ENCODE measurements around the gene PARD3. TPM values are rescaled to one million over a fixed set of nuclear protein-coding genes. Genes with fewer than 3 reads are reported as not detected.
"Not testable (repeated sequence)": the region's sequence is repeated elsewhere in the genome, so short reads cannot be mapped to it uniquely, and the experiment has no call there.

PARD3 gene
- total RNA-seq, 2 donors from 2014 or later: 41.7 to 48.8 TPM

DNA sequence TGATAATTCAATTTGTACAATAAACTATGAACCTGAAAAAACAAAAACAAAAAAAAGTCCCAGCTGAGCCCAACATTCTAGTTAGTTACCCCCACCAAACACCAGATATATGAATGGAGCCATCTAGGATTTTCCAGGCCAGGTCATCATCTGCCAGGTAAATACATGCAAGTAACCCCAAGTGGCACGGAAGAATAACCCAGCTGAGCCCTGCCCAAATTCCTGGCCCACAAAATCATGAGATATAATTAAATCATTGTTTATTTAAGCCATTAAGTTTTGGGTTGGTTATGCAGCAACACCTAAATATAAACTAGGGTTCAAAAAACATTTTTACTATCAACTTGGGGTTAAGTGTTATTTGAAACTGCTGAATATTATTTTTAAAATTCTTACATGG lies 19.0 kb downstream of the PARD3 start:
- Histone ChIP-seq H3K27me3 (no peaks in the 10 kb centered on the region), H3K4me1 (peaks cover under 1% of the 10 kb centered on the region), H3K27ac (no peak overlapping the region), H3K36me3 (no peaks in the 10 kb centered on the region), H3K4me3 (no peak overlapping the region), H3K9ac (ENCODE audit: low read depth in 2 of 2, low read length in 2 of 2) (no peak overlapping the region), H3K9me3 (no peaks in the 10 kb centered on the region)
- intact Hi-C loops (cut with DNase I): no loop called here
- TF ChIP-seq, protein P1, sequence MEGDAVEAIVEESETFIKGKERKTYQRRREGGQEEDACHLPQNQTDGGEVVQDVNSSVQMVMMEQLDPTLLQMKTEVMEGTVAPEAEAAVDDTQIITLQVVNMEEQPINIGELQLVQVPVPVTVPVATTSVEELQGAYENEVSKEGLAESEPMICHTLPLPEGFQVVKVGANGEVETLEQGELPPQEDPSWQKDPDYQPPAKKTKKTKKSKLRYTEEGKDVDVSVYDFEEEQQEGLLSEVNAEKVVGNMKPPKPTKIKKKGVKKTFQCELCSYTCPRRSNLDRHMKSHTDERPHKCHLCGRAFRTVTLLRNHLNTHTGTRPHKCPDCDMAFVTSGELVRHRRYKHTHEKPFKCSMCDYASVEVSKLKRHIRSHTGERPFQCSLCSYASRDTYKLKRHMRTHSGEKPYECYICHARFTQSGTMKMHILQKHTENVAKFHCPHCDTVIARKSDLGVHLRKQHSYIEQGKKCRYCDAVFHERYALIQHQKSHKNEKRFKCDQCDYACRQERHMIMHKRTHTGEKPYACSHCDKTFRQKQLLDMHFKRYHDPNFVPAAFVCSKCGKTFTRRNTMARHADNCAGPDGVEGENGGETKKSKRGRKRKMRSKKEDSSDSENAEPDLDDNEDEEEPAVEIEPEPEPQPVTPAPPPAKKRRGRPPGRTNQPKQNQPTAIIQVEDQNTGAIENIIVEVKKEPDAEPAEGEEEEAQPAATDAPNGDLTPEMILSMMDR (IDR thresholded peaks at IDR 0.05): no peak
- DNase-seq: no peak

DNA sequence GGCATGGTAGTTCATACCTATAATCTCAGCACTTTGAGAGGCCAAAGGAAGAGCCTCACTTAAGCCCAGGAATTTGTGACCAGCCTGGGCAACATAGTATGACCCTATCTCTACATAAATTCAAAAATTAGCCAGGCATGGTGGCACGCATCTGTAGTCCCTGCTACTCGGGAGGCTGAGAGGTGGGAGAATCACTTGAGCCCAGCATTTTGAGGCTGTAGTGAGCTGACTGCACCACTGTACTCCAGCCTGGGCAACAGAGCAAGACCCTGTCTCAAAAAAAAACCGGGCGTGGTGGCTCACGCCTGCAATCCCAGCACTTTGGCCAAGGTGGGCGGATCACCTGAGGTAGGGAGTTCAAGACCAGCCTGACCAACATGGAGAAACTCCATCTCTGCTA lies 19.8 kb downstream of the PARD3 start:
- Histone ChIP-seq H3K27me3 (no peaks in the 10 kb centered on the region), H3K9me3 (no peaks in the 10 kb centered on the region), H3K9ac (ENCODE audit: low read depth in 2 of 2, low read length in 2 of 2) (no peak overlapping the region), H3K36me3 (no peaks in the 10 kb centered on the region), H3K4me3 (no peak overlapping the region), H3K4me1 (no peaks in the 10 kb centered on the region), H3K27ac (no peak overlapping the region)
- intact Hi-C loops (cut with DNase I): no loop called here
- no peak for DNase-seq
- TF ChIP-seq, protein P1 (IDR thresholded peaks at IDR 0.05): no peak

DNA sequence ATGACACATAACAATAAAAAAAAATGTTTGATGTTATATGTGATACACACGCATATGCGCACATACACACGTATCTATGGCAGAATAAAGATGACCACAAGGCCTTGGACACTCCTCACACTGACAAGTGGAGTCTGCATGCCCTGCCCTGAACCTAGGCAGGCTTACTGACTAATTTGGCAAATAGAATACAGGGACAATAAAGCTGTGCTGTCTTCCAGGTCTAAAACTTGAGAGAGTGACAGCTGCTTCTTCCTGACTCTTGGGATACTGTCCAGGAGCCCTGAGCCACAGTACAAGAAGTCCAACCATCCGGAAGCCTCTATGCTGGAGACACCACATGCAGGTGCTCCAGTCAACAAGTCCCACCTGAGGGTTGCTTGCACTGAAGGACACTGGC lies 20.3 kb downstream of the PARD3 start:
- no peaks in the 10 kb centered on the region for H3K4me1 ChIP-seq
- no peaks in the 10 kb centered on the region for H3K9me3 ChIP-seq
- H3K27ac ChIP-seq: no peak overlapping the region
- intact Hi-C loops (cut with DNase I): no loop called here
- no peaks in the 10 kb centered on the region for H3K27me3 ChIP-seq
- H3K9ac ChIP-seq (ENCODE audit: low read depth in 2 of 2, low read length in 2 of 2): no peak overlapping the region
- TF ChIP-seq, protein P1 (IDR thresholded peaks at IDR 0.05): no peak
- H3K4me3 ChIP-seq: no peak overlapping the region
- H3K36me3 ChIP-seq: no peaks in the 10 kb centered on the region
- no peak for DNase-seq

DNA sequence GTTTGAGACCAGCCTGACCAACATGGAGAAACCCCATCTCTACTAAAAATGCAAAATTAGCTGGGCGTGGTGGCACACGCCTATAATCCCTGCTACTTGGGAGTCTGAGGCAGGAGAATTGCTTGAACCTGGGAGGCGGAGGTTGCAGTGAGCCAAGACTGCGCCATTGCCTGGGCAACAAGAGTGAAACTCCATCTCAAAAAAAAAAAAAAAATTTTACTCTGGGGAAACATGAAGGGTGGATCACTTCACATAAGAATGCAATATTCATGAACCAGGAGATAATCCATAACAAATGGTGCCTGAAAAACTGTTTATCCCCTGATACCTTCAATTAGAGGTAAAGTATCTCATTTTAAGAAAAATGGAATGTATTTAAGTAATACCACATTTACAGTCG lies 21.5 kb downstream of the PARD3 start:
- H3K27me3 ChIP-seq; H3K4me3 ChIP-seq; H3K9ac ChIP-seq (ENCODE audit: low read depth in 2 of 2, low read length in 2 of 2); H3K36me3 ChIP-seq; H3K4me1 ChIP-seq; H3K27ac ChIP-seq; DNase-seq; intact Hi-C loops (cut with DNase I); H3K9me3 ChIP-seq: not testable (repeated sequence)

DNA sequence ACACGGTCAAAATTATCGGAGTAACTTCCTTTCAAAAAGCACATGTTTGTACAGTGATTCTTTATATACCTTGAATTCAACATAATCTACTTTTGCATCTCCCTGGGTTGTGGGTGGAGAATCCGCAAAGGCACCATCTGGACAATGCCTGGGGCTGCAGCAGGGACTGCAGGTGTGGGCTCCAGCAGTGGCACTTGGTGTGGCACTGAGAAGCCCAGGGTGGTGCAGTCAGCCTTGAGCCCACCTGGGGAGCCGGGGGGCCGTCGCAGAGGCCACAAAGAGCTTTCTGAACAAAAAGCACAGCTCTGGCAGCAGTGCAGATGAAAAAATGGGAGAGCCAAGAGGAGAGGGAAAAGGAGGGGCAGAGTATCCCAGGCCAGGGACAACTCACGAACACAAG lies 22.2 kb downstream of the PARD3 start:
- TF ChIP-seq, protein P1 (IDR thresholded peaks at IDR 0.05): no peak
- intact Hi-C loops (cut with DNase I): no loop called here
- no peaks in the 10 kb centered on the region for H3K36me3 ChIP-seq
- no peaks in the 10 kb centered on the region for H3K4me1 ChIP-seq
- DNase-seq: no peak
- no peak overlapping the region for H3K27ac ChIP-seq
- H3K27me3 ChIP-seq: no peaks in the 10 kb centered on the region
- H3K4me3 ChIP-seq: no peak overlapping the region
- H3K9me3 ChIP-seq: no peaks in the 10 kb centered on the region
- no peak overlapping the region for H3K9ac ChIP-seq (ENCODE audit: low read depth in 2 of 2, low read length in 2 of 2)

DNA sequence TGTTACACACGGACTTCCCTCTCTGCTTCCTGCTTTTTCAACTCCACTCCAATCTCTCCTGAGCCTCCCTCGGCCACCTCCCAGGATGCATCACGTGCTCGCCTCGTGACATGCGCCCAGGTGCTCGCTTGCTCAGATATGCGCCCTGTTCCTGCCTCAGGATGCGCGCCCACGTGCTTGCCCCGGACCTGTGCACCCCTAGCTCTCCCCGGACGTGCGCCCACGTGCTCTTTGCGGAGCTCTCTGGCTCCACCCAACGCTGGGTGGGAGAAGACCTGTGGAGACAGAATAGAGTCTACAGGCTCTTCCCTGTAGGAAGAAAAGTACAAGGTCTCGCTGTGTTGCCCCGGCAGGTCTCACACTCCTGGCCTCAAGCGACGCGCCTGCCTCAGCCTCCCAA lies 23.1 kb downstream of the PARD3 start:
- H3K4me1 ChIP-seq: no peaks in the 10 kb centered on the region
- no peak for DNase-seq
- H3K36me3 ChIP-seq: no peaks in the 10 kb centered on the region
- H3K27me3 ChIP-seq: no peaks in the 10 kb centered on the region
- no peak overlapping the region for H3K27ac ChIP-seq
- no peak overlapping the region for H3K9ac ChIP-seq (ENCODE audit: low read depth in 2 of 2, low read length in 2 of 2)
- no peak overlapping the region for H3K4me3 ChIP-seq
- H3K9me3 ChIP-seq: no peaks in the 10 kb centered on the region
- TF ChIP-seq, protein P1 (IDR thresholded peaks at IDR 0.05): no peak
- intact Hi-C loops (cut with DNase I): no loop called here

Measured in colonic mucosa (tissue), 4 donors.